Gastroesophageal sphincter (tissue), 4 donors: Measurements from ENCODE around the gene PROKR1. TPM values are rescaled to one million over a fixed set of nuclear protein-coding genes. Genes with fewer than 3 reads are reported as not detected.

ENCODE experiments used
- ATAC-seq: fragments of 150-250 bp; one replicate; pipeline ENCODE4 v1.9.1; 2016; ENCODE audit warnings: mild to moderate bottlenecking, moderate library complexity
- H3K27ac ChIP-seq, 4 donors: fragments of 200-600 bp; sonication (generic) in 3 of 4; 1 replicate in 3 of 4; 2 replicates in 1 of 4; pipeline ENCODE4 v1.5.1; 2016 to 2019
- H3K27me3 ChIP-seq: fragments of 200-600 bp; sonication (generic); one replicate; pipeline ENCODE4 v1.5.1; 2019
- H3K36me3 ChIP-seq, 2 donors: fragments of 200-600 bp; sonication (generic); one replicate each; pipeline ENCODE4 v1.5.1; 2019; ENCODE audit warnings: control low read depth in 1 of 2
- H3K4me1 ChIP-seq, 3 donors: fragments of 200-600 bp; sonication (generic); 1 replicate in 2 of 3; 2 replicates in 1 of 3; pipeline ENCODE4 v1.5.1; 2016 to 2019; ENCODE audit warnings: control low read depth in 2 of 3
- H3K4me3 ChIP-seq, 2 donors: fragments of 200-600 bp; sonication (generic); one replicate each; pipeline ENCODE4 v1.5.1; 2019; ENCODE audit warnings: mild to moderate bottlenecking in 1 of 2, moderate library complexity in 1 of 2
- H3K9me3 ChIP-seq, 3 donors: fragments of 200-600 bp; sonication (generic); one replicate each; pipeline ENCODE4 v1.5.1; 2017 to 2019; ENCODE audit warnings: control low read depth in 2 of 3
- CTCF ChIP-seq, 4 experiments: fragments of 200-600 bp in 2 of 4; fragments of 450-650 bp in 2 of 4; sonication (generic) in 1 of 4; IDR thresholded peaks; one replicate each; pipeline ENCODE4 v1.5.1; 2017 to 2019; ENCODE audit warnings: antibody characterized with exemption in 4 of 4, mild to moderate bottlenecking in 2 of 4, moderate library complexity in 2 of 4
- EP300 ChIP-seq: sonication (generic); formaldehyde crosslinking; IDR thresholded peaks from one replicate; pipeline ENCODE4 v1.6.1; 2017; ENCODE audit warnings: antibody characterized with exemption, mild to moderate bottlenecking
- POLR2A ChIP-seq, 2 donors: fragments of 450-650 bp; IDR thresholded peaks; one replicate each; pipeline ENCODE4 v1.6.1; 2017; ENCODE audit warnings: antibody characterized with exemption in 2 of 2, mild to moderate bottlenecking in 2 of 2, moderate library complexity in 1 of 2
- POLR2AphosphoS5 ChIP-seq: sonication (generic); formaldehyde crosslinking; IDR thresholded peaks from one replicate; pipeline ENCODE4 v1.6.1; 2017; ENCODE audit warnings: antibody characterized with exemption
- WGBS, 2 donors: methylation state at CpG; one replicate each; pipeline ENCODE4 v1.1.5; 2018; ENCODE audit warnings: low coverage in 1 of 2; 5-methylcytosine and 5-hydroxymethylcytosine counted together
- total RNA-seq, 4 donors: library from RNA; depleted of rRNA; stranded (reverse); fragments of >200 nt; gene quantifications; one replicate each; pipeline ENCODE4 v1.1.0, GENCODE V29; 2016

PROKR1 gene
- total RNA-seq, 4 donors from 2014 or later, result 0.08 to 0.27 TPM; not detected in 2

- Histone ChIP-seq H3K4me1 (no peaks in the 10 kb centered on the region), H3K4me3 (no peak overlapping the region), H3K9me3 (peaks cover 0 to 42% (median 3%) of the 10 kb centered on the region in 3 donors), H3K36me3 (no peaks in the 10 kb centered on the region), H3K27me3 (no peaks in the 10 kb centered on the region), H3K27ac (no peak overlapping the region)
- no peak for TF ChIP-seq EP300
- no peak for TF ChIP-seq CTCF (IDR thresholded peaks at IDR 0.05)
- no peak for TF ChIP-seq POLR2AphosphoS5
- TF ChIP-seq POLR2A (IDR thresholded peaks at IDR 0.05), result no peak
- WGBS, 2 donors, result 80 to 100% methylated on average over 1 of the region's 1 CpG
- no peak for ATAC-seq
These were observed 40.3 kb upstream of the PROKR1 start for GRCh38 chr2:68603059-68603458.

GRCh38 chr2:68604077-68604476, 39.3 kb upstream of the PROKR1 start:
- no peak overlapping the region for H3K27ac ChIP-seq

GRCh38 chr2:68605939-68606338, 37.4 kb upstream of the PROKR1 start:
- H3K27ac ChIP-seq, result no peak overlapping the region
- H3K9me3 ChIP-seq, result peaks cover 0 to 38% (median 3%) of the 10 kb centered on the region in 3 donors
- no peaks in the 10 kb centered on the region for H3K27me3 ChIP-seq
- no peaks in the 10 kb centered on the region for H3K36me3 ChIP-seq
- WGBS, 2 donors, result 70 to 90% methylated on average over 1 of the region's 1 CpG
- TF ChIP-seq POLR2A (IDR thresholded peaks at IDR 0.05), result no peak
- no peak for TF ChIP-seq POLR2AphosphoS5
- TF ChIP-seq CTCF (IDR thresholded peaks at IDR 0.05), result no peak
- TF ChIP-seq EP300, result no peak
- H3K4me1 ChIP-seq, result no peaks in the 10 kb centered on the region
- no peak for ATAC-seq
- no peak overlapping the region for H3K4me3 ChIP-seq

More at GRCh38 chr2:68604077-68604476, 39.3 kb upstream of the PROKR1 start:
- no peak for TF ChIP-seq CTCF (IDR thresholded peaks at IDR 0.05)
- TF ChIP-seq POLR2AphosphoS5, result no peak
- no peak for ATAC-seq
- H3K4me3 ChIP-seq, result no peak overlapping the region
- no peaks in the 10 kb centered on the region for H3K36me3 ChIP-seq
- 58 to 74% methylated on average over 2 to 3 of the region's 3 CpGs for WGBS, 2 donors
- no peaks in the 10 kb centered on the region for H3K27me3 ChIP-seq
- H3K4me1 ChIP-seq, result no peaks in the 10 kb centered on the region
- H3K9me3 ChIP-seq, result peaks cover 0 to 36% (median 3%) of the 10 kb centered on the region in 3 donors

GRCh38 chr2:68606759-68607158, 36.6 kb upstream of the PROKR1 start:
- no peak overlapping the region for H3K27ac ChIP-seq
- no peaks in the 10 kb centered on the region for H3K4me1 ChIP-seq
- ATAC-seq, result no peak
- TF ChIP-seq POLR2AphosphoS5 (no peak), CTCF (IDR thresholded peaks at IDR 0.05) (no peak), POLR2A (IDR thresholded peaks at IDR 0.05) (no peak), EP300 (no peak)
- H3K27me3 ChIP-seq, result no peaks in the 10 kb centered on the region
- no peaks in the 10 kb centered on the region for H3K36me3 ChIP-seq
- WGBS, 2 donors, result 76 to 86% methylated on average over 3 of the region's 4 CpGs
- no peak overlapping the region for H3K4me3 ChIP-seq
- H3K9me3 ChIP-seq, result peaks cover 0 to 36% (median 0%) of the 10 kb centered on the region in 3 donors

- ATAC-seq, result no peak
- H3K4me1 ChIP-seq, result no peaks in the 10 kb centered on the region
- TF ChIP-seq EP300, result no peak
- no peak for TF ChIP-seq POLR2A (IDR thresholded peaks at IDR 0.05)
- TF ChIP-seq POLR2AphosphoS5, result no peak
- no peak for TF ChIP-seq CTCF (IDR thresholded peaks at IDR 0.05)
These were observed 35.5 kb upstream of the PROKR1 start for GRCh38 chr2:68607837-68608236.

More at GRCh38 chr2:68607837-68608236, 35.5 kb upstream of the PROKR1 start:
- Histone ChIP-seq H3K27me3 (no peaks in the 10 kb centered on the region), H3K36me3 (no peaks in the 10 kb centered on the region), H3K4me3 (no peak overlapping the region), H3K9me3 (peaks cover 0 to 30% (median 0%) of the 10 kb centered on the region in 3 donors), H3K27ac (no peak overlapping the region)
